NT2/D1 (cell line): ENCODE results near the gene HOMER1.

Experiments
- DNase-seq: peaks from one replicate; pipeline ENCODE4 v3.0.0-alpha.2; 2011; ENCODE audit warnings: low read depth, low spot score
- H3K27me3 ChIP-seq: 2 replicates; pipeline ENCODE4 v1.6.0; 2011; ENCODE audit warnings: mild to moderate bottlenecking; ENCODE audit not compliant: insufficient read length, insufficient read depth
- H3K36me3 ChIP-seq: 2 replicates; pipeline ENCODE4 v1.6.1; 2011; ENCODE audit warnings: mild to moderate bottlenecking, low read length, mixed read lengths; ENCODE audit not compliant: insufficient read depth, insufficient read length
- H3K4me1 ChIP-seq: 2 replicates; pipeline ENCODE4 v1.5.1; 2011; ENCODE audit not compliant: insufficient read depth, insufficient read length
- H3K4me3 ChIP-seq: 2 replicates; pipeline ENCODE4 v1.5.1; 2011; ENCODE audit warnings: low read depth; ENCODE audit not compliant: insufficient read length
- H3K9ac ChIP-seq: 2 replicates; pipeline ENCODE4 v1.6.0; 2011; ENCODE audit warnings: low read depth; ENCODE audit not compliant: insufficient read length
- H3K9me3 ChIP-seq: 2 replicates; pipeline ENCODE4 v1.5.1; 2011; ENCODE audit warnings: mild to moderate bottlenecking, low read length; ENCODE audit not compliant: insufficient read depth
- SUZ12 ChIP-seq: IDR thresholded peaks from 2 replicates; pipeline ENCODE4 v1.6.1; 2011; ENCODE audit not compliant: insufficient read length, insufficient read depth; ENCODE audit errors: extremely low read depth
- YY1 ChIP-seq: IDR thresholded peaks from 2 replicates; pipeline ENCODE4 v1.6.1; 2011; ENCODE audit not compliant: insufficient read length, insufficient read depth
- ZNF274 ChIP-seq: IDR thresholded peaks from 2 replicates; pipeline ENCODE4 v1.6.1; 2011; ENCODE audit warnings: mild to moderate bottlenecking, low read depth, low read length

Gene HOMER1

DNA sequence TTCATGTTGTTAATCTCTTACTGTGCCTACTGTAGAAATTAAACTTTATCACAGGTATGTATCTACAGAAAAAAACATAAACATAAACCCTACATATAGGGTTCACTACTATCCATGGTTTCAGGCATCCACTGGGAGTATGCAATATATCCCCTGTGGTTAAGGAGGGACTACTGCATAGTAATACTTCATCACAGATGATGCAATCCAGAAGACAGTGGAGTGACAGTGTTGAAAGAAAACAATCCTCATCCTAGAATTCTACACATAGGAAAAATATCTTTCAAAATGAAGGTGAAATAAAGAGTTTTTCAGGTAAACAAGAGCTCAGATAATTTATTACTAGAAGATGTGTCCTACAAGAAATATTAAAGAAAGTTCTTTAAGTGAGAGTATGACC is 105.9 kb downstream of the HOMER1 start:
- Histone ChIP-seq H3K4me1 (no peaks in the 10 kb centered on the region), H3K4me3 (no peak overlapping the region), H3K27me3 (no peaks in the 10 kb centered on the region), H3K36me3 (peaks cover 2% of the 10 kb centered on the region), H3K9ac (no peak overlapping the region), H3K9me3 (peaks cover 11% of the 10 kb centered on the region; the same call in 1 of the 2 replicates)
- no peak for DNase-seq
- TF ChIP-seq ZNF274 (no peak), YY1 (no peak), SUZ12 (no peak)

DNA sequence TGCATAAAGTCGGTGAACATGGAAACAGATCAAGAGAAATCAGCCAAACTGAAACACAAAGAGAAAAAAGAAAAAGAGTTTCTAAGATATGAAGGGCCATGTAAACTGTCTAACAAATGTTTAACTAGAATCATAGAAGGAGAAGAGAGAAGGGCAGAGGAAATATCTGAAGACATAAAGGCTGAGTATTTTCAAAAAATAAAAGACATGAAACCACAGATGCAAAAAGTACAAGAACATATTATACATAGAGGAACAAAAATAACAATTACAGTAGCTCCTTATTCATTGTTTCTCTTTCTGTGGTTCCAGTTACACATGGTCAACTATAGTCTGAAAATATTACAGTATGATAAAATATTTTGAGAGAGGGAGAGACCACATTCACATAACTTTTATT is 106.3 kb downstream of the HOMER1 start:
- Histone ChIP-seq H3K4me3 (no peak overlapping the region), H3K27me3 (no peaks in the 10 kb centered on the region), H3K9ac (no peak overlapping the region), H3K4me1 (no peaks in the 10 kb centered on the region), H3K36me3 (peaks cover 2% of the 10 kb centered on the region), H3K9me3 (peaks cover 11% of the 10 kb centered on the region; the same call in 1 of the 2 replicates)
- TF ChIP-seq SUZ12 (no peak), YY1 (no peak), ZNF274 (no peak)
- no peak for DNase-seq

DNA sequence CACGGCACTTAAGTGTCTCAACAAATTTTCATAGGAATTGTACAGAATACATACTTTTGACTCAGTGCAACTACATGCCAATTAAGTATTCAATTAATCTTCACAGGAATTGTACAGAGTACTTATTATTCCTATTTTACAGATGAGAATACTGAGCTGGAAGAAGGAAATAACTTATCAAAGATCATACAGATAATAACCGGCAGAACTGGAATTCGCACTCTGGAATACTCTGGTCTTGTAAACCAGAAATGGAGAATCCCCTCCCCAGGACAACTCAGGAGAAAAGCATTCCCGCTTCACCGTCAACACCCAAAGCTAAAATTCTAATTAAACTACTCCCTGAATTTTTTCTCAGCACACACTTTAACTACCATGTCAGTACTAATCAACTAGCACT is 112.7 kb downstream of the HOMER1 start:
- Histone ChIP-seq H3K9ac (no peak overlapping the region), H3K4me3 (no peak overlapping the region), H3K4me1 (no peaks in the 10 kb centered on the region), H3K36me3 (peaks cover 4% of the 10 kb centered on the region), H3K27me3 (no peaks in the 10 kb centered on the region), H3K9me3 (no peaks in the 10 kb centered on the region)
- TF ChIP-seq YY1 (no peak), ZNF274 (no peak), SUZ12 (no peak)
- DNase-seq = no peak

DNA sequence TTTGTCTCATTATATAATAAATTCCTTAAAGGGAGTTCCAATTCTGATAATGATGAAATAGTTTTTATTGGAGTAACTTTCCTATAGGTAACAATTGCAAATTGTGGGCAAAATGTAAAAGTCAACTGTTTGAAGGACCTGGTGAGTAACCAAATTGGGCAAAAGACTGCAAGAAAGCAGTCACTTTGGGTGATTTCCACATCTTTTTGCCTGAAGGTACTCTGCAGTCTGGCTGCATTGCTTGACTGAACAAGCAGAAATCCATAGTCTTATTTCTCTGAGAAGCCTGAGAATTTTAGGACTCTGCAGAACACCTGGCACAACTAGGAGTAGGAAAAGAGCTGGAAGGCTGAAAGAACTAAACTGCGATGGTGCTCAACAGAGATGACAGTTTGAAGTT is 114.9 kb downstream of the HOMER1 start:
- Histone ChIP-seq H3K4me3 (no peak overlapping the region), H3K4me1 (no peaks in the 10 kb centered on the region), H3K27me3 (no peaks in the 10 kb centered on the region), H3K9ac (no peak overlapping the region), H3K36me3 (peaks cover 4% of the 10 kb centered on the region), H3K9me3 (no peaks in the 10 kb centered on the region)
- no peak for DNase-seq
- TF ChIP-seq YY1 (no peak), ZNF274 (no peak), SUZ12 (no peak)

DNA sequence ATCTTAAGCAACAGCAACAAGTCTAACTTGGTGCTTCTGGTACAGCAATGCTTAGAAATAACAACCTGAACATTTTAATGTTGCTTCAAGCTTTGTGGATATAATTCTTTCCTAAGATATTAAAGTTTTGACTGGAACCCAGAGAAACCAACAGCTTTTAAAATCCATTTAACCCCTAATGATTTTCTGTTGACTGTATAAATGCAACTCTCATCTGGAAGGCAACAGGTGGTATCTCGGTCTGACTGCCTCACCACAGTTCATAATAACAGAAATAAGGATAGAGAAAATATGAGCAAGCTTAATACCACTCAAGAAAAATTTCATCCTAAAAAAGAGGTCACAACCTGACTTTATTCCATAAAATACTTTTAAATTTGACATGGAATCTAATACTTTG is 116.9 kb downstream of the HOMER1 start:
- Histone ChIP-seq H3K27me3 (no peaks in the 10 kb centered on the region), H3K9me3 (no peaks in the 10 kb centered on the region), H3K9ac (no peak overlapping the region), H3K36me3 (peaks cover 4% of the 10 kb centered on the region), H3K4me3 (no peak overlapping the region), H3K4me1 (no peaks in the 10 kb centered on the region)
- TF ChIP-seq YY1 (no peak), SUZ12 (no peak)
- DNase-seq = no peak

DNA sequence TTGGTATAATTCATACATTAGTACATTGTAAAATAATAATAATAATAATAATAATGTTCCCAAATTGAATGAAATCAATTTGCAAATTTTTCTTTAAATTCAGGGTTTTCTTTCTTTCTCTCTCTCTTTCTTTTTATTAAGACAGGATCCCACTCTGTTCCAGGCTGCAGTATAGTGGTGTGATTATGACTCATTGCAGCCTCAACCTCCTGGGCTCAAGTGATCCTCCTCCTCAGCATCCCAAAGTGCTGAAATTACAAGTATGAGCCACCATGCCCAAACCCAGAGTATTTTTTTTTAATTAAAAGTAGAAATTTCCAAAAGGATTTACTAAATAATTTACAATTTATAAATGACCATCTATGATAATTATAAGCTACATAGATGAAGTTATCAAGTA is 117.7 kb downstream of the HOMER1 start:
- Histone ChIP-seq H3K4me3 (no peak overlapping the region), H3K9me3 (no peaks in the 10 kb centered on the region), H3K9ac (no peak overlapping the region), H3K4me1 (no peaks in the 10 kb centered on the region), H3K36me3 (peaks cover 4% of the 10 kb centered on the region), H3K27me3 (no peaks in the 10 kb centered on the region)
- TF ChIP-seq ZNF274 = no peak
- no peak for TF ChIP-seq YY1
- TF ChIP-seq SUZ12 = no peak
- no peak for DNase-seq

DNA sequence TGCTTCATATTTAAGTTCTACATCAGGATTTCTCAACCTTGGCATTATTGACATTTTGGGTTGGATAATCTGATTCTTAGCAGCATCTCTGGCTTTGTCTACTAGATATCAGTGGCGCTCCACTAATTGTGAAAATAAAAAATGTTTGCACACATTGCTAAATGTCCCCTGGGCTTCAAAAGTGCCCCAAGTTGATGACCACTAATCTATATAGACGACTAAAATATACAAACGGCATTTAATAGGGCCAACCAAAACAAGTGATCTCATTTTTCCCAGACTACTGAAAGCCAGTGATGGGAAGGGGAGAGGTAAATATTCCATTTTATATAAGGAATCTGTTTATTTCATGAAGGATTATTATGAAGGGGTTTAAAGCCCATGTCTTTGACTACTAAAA is 118.6 kb downstream of the HOMER1 start:
- H3K4me1 ChIP-seq = no peaks in the 10 kb centered on the region
- H3K9me3 ChIP-seq = no peaks in the 10 kb centered on the region
- no peak overlapping the region for H3K9ac ChIP-seq
- H3K4me3 ChIP-seq = no peak overlapping the region
- peaks cover 4% of the 10 kb centered on the region for H3K36me3 ChIP-seq
- DNase-seq = no peak
- TF ChIP-seq ZNF274 (no peak), SUZ12 (no peak), YY1 (no peak)
- no peaks in the 10 kb centered on the region for H3K27me3 ChIP-seq

DNA sequence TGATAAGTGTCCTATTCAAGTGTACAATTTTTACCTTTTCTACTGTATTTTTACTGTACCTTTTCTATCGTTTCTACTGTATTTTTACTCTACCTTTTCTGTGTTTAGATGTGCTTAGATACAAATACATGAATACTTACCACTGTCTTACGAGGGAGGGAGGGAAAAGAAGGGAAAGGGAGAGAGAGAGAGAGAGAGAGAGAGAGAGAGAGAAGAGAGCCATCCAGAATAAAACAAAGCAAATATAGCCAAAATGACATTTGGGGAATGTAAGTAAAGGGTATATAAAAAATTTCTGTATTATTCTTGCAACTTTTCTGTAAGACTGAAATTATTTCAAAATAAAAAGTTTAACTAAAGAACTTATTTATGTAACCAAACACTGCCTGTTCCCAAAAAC is 121.2 kb downstream of the HOMER1 start:
- Histone ChIP-seq H3K4me3 (no peak overlapping the region), H3K36me3 (peaks cover 2% of the 10 kb centered on the region), H3K9ac (no peak overlapping the region), H3K4me1 (no peaks in the 10 kb centered on the region), H3K9me3 (no peaks in the 10 kb centered on the region), H3K27me3 (no peaks in the 10 kb centered on the region)
- DNase-seq = no peak
- TF ChIP-seq YY1 = no peak
- no peak for TF ChIP-seq SUZ12
- no peak for TF ChIP-seq ZNF274
